Neuronal stem cell (in vitro differentiated cells): ENCODE results near the gene FAU.
"Not testable (repeated sequence)": the region's sequence is repeated elsewhere in the genome, so short reads cannot be mapped to it uniquely, and the experiment has no call there.

Source experiments
- DNase-seq: peaks from one replicate; pipeline ENCODE4 v3.0.0-alpha.2; 2013; ENCODE audit warnings: low spot score
- H2AFZ ChIP-seq: one replicate; pipeline ENCODE4 v1.6.1; 2013; ENCODE audit warnings: mild to moderate bottlenecking, low read length, inconsistent platforms
- H2AK5ac ChIP-seq: 2 replicates; pipeline ENCODE4 v1.6.1; 2013; ENCODE audit warnings: low read depth, mild to moderate bottlenecking, inconsistent platforms, low read length, moderate library complexity, mixed read lengths
- H2BK120ac ChIP-seq: 2 replicates; pipeline ENCODE4 v1.6.1; 2013; ENCODE audit warnings: low read depth, mild to moderate bottlenecking, inconsistent platforms, low read length, moderate library complexity, mixed read lengths
- H2BK12ac ChIP-seq: one replicate; pipeline ENCODE4 v1.6.1; 2013; ENCODE audit warnings: low read length, inconsistent platforms
- H2BK15ac ChIP-seq: 2 replicates; pipeline ENCODE4 v1.6.1; 2013; ENCODE audit warnings: mild to moderate bottlenecking, low read length, inconsistent platforms, mixed read lengths
- H2BK5ac ChIP-seq: one replicate; pipeline ENCODE4 v1.6.1; 2013; ENCODE audit warnings: inconsistent platforms, mild to moderate bottlenecking, low read length, moderate library complexity
- H3K14ac ChIP-seq: one replicate; pipeline ENCODE4 v1.6.1; 2013; ENCODE audit warnings: low read length, inconsistent platforms
- H3K18ac ChIP-seq: 2 replicates; pipeline ENCODE4 v1.6.1; 2013; ENCODE audit warnings: low read length, inconsistent platforms
- H3K23ac ChIP-seq: 2 replicates; pipeline ENCODE4 v1.6.1; 2013; ENCODE audit warnings: low read depth, mild to moderate bottlenecking, mixed read lengths, low read length, inconsistent platforms; ENCODE audit not compliant: poor library complexity
- H3K27ac ChIP-seq: replicated peaks from 3 replicates; pipeline ENCODE4 v1.5.1; 2013; ENCODE audit warnings: low read length, inconsistent platforms
- H3K27me3 ChIP-seq, 3 experiments: 2 replicates each; pipeline ENCODE4 v1.6.1; 2013; ENCODE audit warnings: low read length in 3 of 3, mild to moderate bottlenecking in 2 of 3, inconsistent platforms in 1 of 3, low read depth in 1 of 3, mixed read lengths in 1 of 3, moderate library complexity in 1 of 3; ENCODE audit not compliant: control insufficient read depth in 3 of 3, insufficient read depth in 3 of 3
- H3K36me3 ChIP-seq, 2 donors: replicated peaks in 1 of 2; 2 replicates each; pipeline ENCODE4 v1.6.1; 2013; ENCODE audit warnings: low read length in 2 of 2; ENCODE audit not compliant: control insufficient read depth in 2 of 2, insufficient read depth in 2 of 2
- H3K4ac ChIP-seq: 2 replicates; pipeline ENCODE4 v1.6.1; 2013; ENCODE audit warnings: inconsistent platforms, mild to moderate bottlenecking, low read length, moderate library complexity
- H3K4me1 ChIP-seq, 2 donors: 1 replicate in 1 of 2; 2 replicates in 1 of 2; pipeline ENCODE4 v1.6.1; 2013; ENCODE audit warnings: low read length in 2 of 2, low read depth in 1 of 2; ENCODE audit not compliant: control insufficient read depth in 2 of 2, insufficient read depth in 1 of 2
- H3K4me2 ChIP-seq: one replicate; pipeline ENCODE4 v1.6.1; 2013; ENCODE audit warnings: mild to moderate bottlenecking, low read length, inconsistent platforms; ENCODE audit not compliant: insufficient read depth, poor library complexity, severe bottlenecking
- H3K4me3 ChIP-seq, 2 donors: 2 replicates each; pipeline ENCODE4 v1.5.1; 2013; ENCODE audit warnings: low read length in 2 of 2, mild to moderate bottlenecking in 2 of 2, inconsistent platforms in 1 of 2, moderate library complexity in 1 of 2
- H3K79me1 ChIP-seq: one replicate; pipeline ENCODE4 v1.6.1; 2013; ENCODE audit warnings: low read depth, mild to moderate bottlenecking, inconsistent platforms, low read length, moderate library complexity
- H3K9ac ChIP-seq: one replicate; pipeline ENCODE4 v1.6.1; 2013; ENCODE audit warnings: mild to moderate bottlenecking, low read depth, low read length, inconsistent platforms; ENCODE audit not compliant: poor library complexity
- H3K9me3 ChIP-seq, 2 donors: replicated peaks in 1 of 2; 2 replicates each; pipeline versions ENCODE3 to v1.6.1; 2013; ENCODE audit warnings: low read length in 2 of 2, mild to moderate bottlenecking in 2 of 2, inconsistent platforms in 1 of 2, low read depth in 1 of 2, mixed read lengths in 1 of 2, moderate library complexity in 1 of 2; ENCODE audit not compliant: control insufficient read depth in 2 of 2, insufficient read depth in 1 of 2
- H4K8ac ChIP-seq: one replicate; pipeline ENCODE4 v1.6.1; 2013; ENCODE audit warnings: low read depth, mild to moderate bottlenecking, inconsistent platforms, low read length, moderate library complexity
- H4K91ac ChIP-seq: one replicate; pipeline ENCODE4 v1.6.1; 2013; ENCODE audit warnings: low read length, low read depth, mild to moderate bottlenecking, inconsistent platforms; ENCODE audit not compliant: poor library complexity
- WGBS, 2 donors: extraction: QIAGEN DNeasy Blood & Tissue Kit; methylation state at CpG; one replicate each; pipeline ENCODE4 v1.1.7; 2013; ENCODE audit warnings: missing lambda C conversion rate in 2 of 2, mixed read lengths in 1 of 2; ENCODE audit not compliant: insufficient read length in 2 of 2, insufficient replicate concordance in 1 of 2; ENCODE audit errors: extremely low coverage in 2 of 2; 5-methylcytosine and 5-hydroxymethylcytosine counted together

FAU gene

GRCh38 chr11:65152122-65152521, 30.2 kb upstream of the FAU start:
- H3K9me3 ChIP-seq = peaks cover 2 to 3% of the 10 kb centered on the region in 2 donors
- no peak overlapping the region for H2BK120ac ChIP-seq
- no peak overlapping the region for H3K18ac ChIP-seq
- peaks cover 0 to 9% of the 10 kb centered on the region in 2 donors for H3K4me1 ChIP-seq
- H3K4me3 ChIP-seq = no peak overlapping the region
- H3K14ac ChIP-seq = no peak overlapping the region
- no peak overlapping the region for H3K23ac ChIP-seq
- H3K4me2 ChIP-seq = no peak overlapping the region
- no peak overlapping the region for H4K8ac ChIP-seq
- H2BK5ac ChIP-seq = no peak overlapping the region
- no peak overlapping the region for H3K27ac ChIP-seq
- H3K27me3 ChIP-seq = no peaks in the 10 kb centered on the region
- H2AK5ac ChIP-seq = no peak overlapping the region
- no peaks in the 10 kb centered on the region for H3K36me3 ChIP-seq
- no peak overlapping the region for H3K9ac ChIP-seq
- no peak for DNase-seq
- no peak overlapping the region for H2AFZ ChIP-seq
- no peak overlapping the region for H4K91ac ChIP-seq
- no peak overlapping the region for H2BK12ac ChIP-seq
- WGBS, 2 donors = no CpG with 5 or more reads among the region's 2 CpGs
- no peak overlapping the region for H2BK15ac ChIP-seq
- H3K79me1 ChIP-seq = no peaks in the 10 kb centered on the region
- no peak overlapping the region for H3K4ac ChIP-seq

GRCh38 chr11:65151331-65151899, 29.5 kb upstream of the FAU start:
- peaks cover 0 to 1% (median 0%) of the 10 kb centered on the region in 3 experiments for H3K27me3 ChIP-seq
- H2BK15ac ChIP-seq = no peak overlapping the region
- H3K9me3 ChIP-seq = peaks cover 2 to 9% of the 10 kb centered on the region in 2 donors
- H3K4me3 ChIP-seq = no peak overlapping the region
- H3K36me3 ChIP-seq = no peaks in the 10 kb centered on the region
- H3K79me1 ChIP-seq = no peaks in the 10 kb centered on the region
- H2BK12ac ChIP-seq = no peak overlapping the region
- no peak overlapping the region for H3K4me2 ChIP-seq
- peaks cover 0 to 9% of the 10 kb centered on the region in 2 donors for H3K4me1 ChIP-seq
- H2BK120ac ChIP-seq = no peak overlapping the region
- no peak overlapping the region for H4K91ac ChIP-seq
- H3K14ac ChIP-seq = no peak overlapping the region
- no peak overlapping the region for H4K8ac ChIP-seq
- H2AK5ac ChIP-seq = no peak overlapping the region
- WGBS, 2 donors = no CpG with 5 or more reads among the region's 3 CpGs
- H3K9ac ChIP-seq = no peak overlapping the region
- no peak for DNase-seq
- H3K18ac ChIP-seq = no peak overlapping the region
- H3K4ac ChIP-seq = no peak overlapping the region
- no peak overlapping the region for H2BK5ac ChIP-seq
- H2AFZ ChIP-seq = no peak overlapping the region
- no peak overlapping the region for H3K27ac ChIP-seq
- H3K23ac ChIP-seq = no peak overlapping the region

GRCh38 chr11:65150509-65151299, 28.8 kb upstream of the FAU start:
- no peaks in the 10 kb centered on the region for H3K79me1 ChIP-seq
- no peak overlapping the region for H2AK5ac ChIP-seq
- no peak overlapping the region for H4K8ac ChIP-seq
- peaks cover 2 to 10% of the 10 kb centered on the region in 2 donors for H3K9me3 ChIP-seq
- no peak overlapping the region for H4K91ac ChIP-seq
- no peak overlapping the region for H3K4ac ChIP-seq
- H2BK15ac ChIP-seq = no peak overlapping the region
- H3K4me1 ChIP-seq = peaks cover 0 to 9% of the 10 kb centered on the region in 2 donors
- H2BK5ac ChIP-seq = no peak overlapping the region
- H3K14ac ChIP-seq = no peak overlapping the region
- peak overlapping the region; percentile 80 for H2AFZ ChIP-seq
- H3K23ac ChIP-seq = no peak overlapping the region
- H3K27me3 ChIP-seq = peaks cover 0 to 4% (median 0%) of the 10 kb centered on the region in 3 experiments
- H3K18ac ChIP-seq = no peak overlapping the region
- H3K36me3 ChIP-seq = no peaks in the 10 kb centered on the region
- no peak for DNase-seq
- no peak overlapping the region for H2BK12ac ChIP-seq
- H2BK120ac ChIP-seq = no peak overlapping the region
- WGBS, 2 donors = no CpG with 5 or more reads among the region's 12 CpGs
- H3K4me3 ChIP-seq = no peak overlapping the region
- no peak overlapping the region for H3K27ac ChIP-seq
- no peak overlapping the region for H3K4me2 ChIP-seq
- H3K9ac ChIP-seq = no peak overlapping the region

GRCh38 chr11:65150131-65150508, 28.2 kb upstream of the FAU start:
- not testable (repeated sequence) for H2BK15ac ChIP-seq, H3K27ac ChIP-seq, H4K91ac ChIP-seq, H3K4ac ChIP-seq, H3K4me2 ChIP-seq, H3K4me3 ChIP-seq, DNase-seq, H3K36me3 ChIP-seq, H3K27me3 ChIP-seq, H2BK12ac ChIP-seq, H2AK5ac ChIP-seq, H3K9ac ChIP-seq, H2BK120ac ChIP-seq, H3K14ac ChIP-seq, H2BK5ac ChIP-seq, H3K18ac ChIP-seq, H3K4me1 ChIP-seq, H4K8ac ChIP-seq, H3K23ac ChIP-seq, H3K79me1 ChIP-seq
- no CpG with 5 or more reads among the region's 10 CpGs for WGBS, 2 donors
- Histone ChIP-seq H3K9me3 (peaks cover 2 to 10% of the 10 kb centered on the region in 2 donors), H2AFZ (peak overlapping the region; percentile 80)
